NCI-H1105 treated with DMSO at 0.1 percent for 48 hours (cell line): ENCODE measurements around the gene DYNLRB1.
A peak's percentile ranks its signal among the peaks of the same experiment; 100 is the strongest.

Experiments used
- DNase-seq: peaks from one replicate; lab custom pipeline; 2025; lab: John Stamatoyannopoulos, UW

DYNLRB1 gene

DNA sequence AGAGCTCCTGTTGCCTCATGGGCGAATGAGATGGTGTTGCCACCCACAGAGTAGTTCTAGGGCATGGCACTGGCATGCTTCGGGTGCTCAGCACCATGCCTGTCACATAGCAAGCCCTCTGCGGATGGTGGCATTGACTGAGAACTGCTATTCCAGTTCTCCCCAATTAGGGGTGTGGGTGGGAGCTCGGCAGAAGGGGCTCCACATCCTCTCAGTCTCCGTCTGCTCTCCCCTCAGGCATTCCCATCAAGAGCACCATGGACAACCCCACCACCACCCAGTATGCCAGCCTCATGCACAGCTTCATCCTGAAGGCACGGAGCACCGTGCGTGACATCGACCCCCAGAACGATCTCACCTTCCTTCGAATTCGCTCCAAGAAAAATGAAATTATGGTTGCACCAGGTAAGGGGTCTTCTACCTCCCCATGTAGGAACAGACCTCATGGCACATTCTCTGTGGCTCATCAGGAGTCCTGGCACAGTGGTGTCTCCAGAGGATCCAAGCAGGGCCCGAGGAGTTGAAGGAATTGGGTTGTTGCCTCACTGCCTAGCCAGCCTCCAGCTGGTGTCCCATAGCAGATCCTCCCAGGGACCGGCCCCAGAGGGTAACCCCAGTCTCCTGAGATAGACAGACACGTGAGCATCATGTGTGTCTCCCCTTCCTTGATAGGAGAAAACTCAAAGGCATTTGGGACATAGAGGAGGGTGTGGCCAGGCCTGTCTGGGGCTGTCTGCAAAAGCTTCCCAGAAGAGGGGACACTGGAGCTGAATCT, 18.4 kb downstream of the DYNLRB1 start:
- no peak for DNase-seq

- no peak for DNase-seq
Observed at GRCh38 chr20:34535301-34535840, 19.1 kb downstream of the DYNLRB1 start.

DNA sequence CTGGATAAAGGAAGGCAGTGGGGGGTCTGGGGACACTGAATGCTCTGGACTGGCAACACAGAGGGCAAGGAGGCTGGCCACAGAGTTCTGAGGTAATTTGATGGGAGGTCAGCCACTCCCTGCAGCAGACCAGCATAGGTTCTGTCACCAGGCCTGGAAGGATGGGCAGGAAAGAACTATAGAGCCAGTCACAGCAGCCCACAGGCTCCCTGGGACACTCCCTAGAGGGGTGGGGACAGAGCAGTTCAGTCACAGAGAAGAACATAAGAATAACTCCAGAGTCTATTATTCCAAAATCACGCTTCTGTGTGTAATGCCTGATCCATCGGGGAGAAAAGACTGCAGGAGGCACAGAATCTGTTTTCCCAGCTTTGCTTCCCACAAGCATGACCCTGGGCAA, 19.6 kb downstream of the DYNLRB1 start:
- no peak for DNase-seq

DNA sequence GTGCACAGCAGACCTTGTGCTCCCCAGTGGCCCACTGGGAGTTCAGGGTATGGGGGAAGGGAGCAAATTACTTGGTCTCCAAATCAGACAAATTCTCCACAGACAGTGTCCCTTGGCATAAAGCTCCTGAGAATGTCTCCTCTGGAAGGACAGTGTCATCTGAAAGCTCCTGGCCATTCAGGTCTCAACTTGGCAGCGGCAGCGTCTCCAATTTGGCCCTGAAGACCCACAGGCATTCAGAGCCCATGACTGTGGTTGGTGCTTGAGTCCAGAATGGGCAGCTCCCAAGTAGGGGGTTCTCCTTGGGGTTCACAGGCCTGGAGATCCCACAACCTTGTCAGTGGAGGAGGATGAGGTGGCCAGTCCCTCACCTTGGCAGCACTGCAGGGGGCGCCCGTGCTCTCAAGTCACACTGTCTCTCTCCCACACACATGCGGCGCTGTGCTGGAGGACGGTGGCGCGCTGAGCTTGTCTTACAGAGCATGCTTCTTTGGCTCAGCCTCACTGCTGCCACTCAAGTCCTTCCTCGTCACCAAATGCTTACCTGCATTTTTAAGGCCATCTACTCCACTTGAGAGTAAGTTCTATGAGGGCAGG, 20.7 kb downstream of the DYNLRB1 start:
- DNase-seq = no peak

- DNase-seq = no peak
Observed at GRCh38 chr20:34537651-34538050, 21.4 kb downstream of the DYNLRB1 start.

DNA sequence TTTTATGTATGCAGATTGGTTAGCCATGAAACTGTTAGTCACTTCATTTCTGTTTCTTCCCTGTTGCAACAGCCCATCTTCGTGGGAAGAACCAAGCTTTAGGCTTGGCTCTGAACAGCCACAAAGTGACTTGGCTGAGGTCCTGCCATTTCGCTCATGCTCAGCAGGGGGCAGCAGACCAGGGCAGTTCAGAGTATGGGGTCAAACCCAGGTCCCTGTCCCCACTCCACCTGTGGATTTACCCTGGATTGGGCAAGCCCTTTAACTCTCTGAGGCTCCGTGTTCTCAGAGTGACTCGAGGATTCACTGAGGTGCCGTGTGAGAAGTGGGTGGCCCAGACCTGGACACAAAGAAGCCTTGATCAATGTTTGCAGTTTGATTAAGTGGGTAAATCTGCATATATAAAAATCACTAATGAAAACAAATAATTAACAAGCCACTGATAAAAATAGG, 22.5 kb downstream of the DYNLRB1 start:
- peak; percentile 55 for DNase-seq

DNA sequence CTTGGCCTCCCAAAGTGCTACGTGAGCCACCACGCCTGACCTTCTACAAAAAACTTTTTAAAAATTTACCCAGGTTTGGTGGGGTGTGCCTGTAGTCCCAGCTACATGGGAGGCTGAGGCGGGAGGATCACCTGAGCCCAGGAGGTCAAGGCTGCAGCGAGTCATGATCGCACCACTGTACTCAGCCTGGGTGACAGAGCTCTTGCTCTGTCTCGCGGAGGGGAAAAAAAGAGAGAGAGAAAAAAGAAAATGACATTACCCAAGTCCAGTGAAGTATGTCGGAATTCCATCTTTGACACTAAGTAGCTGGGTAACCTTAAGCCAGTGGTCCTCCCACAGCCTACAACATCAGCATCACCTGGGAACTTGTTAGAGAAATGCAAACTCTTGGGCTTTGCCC, 23.5 kb downstream of the DYNLRB1 start:
- no peak for DNase-seq

GRCh38 chr20:34540596-34541263, 24.5 kb downstream of the DYNLRB1 start:
- DNase-seq = no peak

GRCh38 chr20:34541264-34541901, 25.2 kb downstream of the DYNLRB1 start:
- DNase-seq = no peak

DNA sequence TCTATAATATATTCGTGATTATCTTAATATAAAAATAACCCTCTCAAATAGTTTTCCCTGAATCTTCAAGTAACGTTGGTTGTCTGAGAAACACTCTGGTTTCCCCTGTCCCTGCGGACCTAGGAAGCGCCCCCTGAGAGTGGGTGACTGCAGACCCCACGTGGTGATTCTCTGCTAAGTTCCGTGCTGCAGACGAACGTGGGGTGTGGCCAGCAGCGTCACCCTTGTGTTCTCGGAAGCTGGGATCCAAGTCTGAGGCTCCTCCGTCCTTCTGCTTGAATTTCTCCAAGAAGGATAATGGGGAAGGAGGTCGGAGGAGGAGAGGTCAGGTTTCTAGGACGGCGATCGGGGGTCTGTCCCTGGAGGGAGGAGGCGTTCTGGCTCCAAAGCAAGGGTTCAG, 25.7 kb downstream of the DYNLRB1 start:
- no peak for DNase-seq

- no peak for DNase-seq
Observed at GRCh38 chr20:34542439-34542838, 26.2 kb downstream of the DYNLRB1 start.

- DNase-seq = no peak
Observed at GRCh38 chr20:34543463-34544056, 27.3 kb downstream of the DYNLRB1 start.

GRCh38 chr20:34544109-34544796, 28.0 kb downstream of the DYNLRB1 start:
- DNase-seq = no peak

- peak; percentile 95 for DNase-seq
Observed at GRCh38 chr20:34546751-34547181, 30.5 kb downstream of the DYNLRB1 start.

DNA sequence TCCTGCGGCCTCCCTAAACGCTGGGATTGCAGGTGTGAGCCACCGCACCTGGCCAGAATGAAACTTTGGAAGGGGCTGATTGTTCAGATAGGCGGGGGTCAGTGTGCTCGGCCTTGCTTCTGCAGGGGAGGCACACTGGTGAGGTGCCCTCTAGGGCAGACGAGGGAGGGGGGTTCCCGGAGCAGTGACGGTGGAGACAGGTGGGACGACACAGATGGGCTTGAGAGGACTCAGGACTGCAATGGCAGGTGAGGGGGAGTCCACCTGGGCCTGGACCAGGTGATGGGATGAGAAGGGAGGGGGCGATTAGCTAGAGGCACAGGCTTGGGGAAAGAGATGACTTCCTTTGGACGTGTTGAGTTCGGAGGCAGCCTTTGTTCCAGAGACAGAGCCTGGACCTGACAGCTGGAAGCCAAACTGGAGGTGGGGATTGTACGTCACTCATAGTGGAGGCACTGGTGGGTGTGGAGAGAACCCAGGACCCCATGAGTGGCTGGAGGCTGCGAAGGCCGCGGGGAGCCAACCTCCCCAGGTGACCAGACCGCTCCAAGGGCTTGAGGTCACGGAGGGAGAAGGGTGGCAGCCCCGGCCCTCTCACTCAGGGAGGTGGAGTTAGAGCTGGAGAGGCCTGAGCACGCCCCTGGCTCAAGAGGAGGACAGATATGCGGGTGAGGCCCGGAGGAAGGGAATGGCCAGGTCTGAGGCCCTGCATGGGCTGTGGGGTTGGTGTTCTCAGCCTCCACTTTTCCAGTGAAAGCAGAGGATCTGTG, 31.8 kb downstream of the DYNLRB1 start:
- DNase-seq = no peak

GRCh38 chr20:34549291-34549928, 33.2 kb downstream of the DYNLRB1 start:
- no peak for DNase-seq

DNA sequence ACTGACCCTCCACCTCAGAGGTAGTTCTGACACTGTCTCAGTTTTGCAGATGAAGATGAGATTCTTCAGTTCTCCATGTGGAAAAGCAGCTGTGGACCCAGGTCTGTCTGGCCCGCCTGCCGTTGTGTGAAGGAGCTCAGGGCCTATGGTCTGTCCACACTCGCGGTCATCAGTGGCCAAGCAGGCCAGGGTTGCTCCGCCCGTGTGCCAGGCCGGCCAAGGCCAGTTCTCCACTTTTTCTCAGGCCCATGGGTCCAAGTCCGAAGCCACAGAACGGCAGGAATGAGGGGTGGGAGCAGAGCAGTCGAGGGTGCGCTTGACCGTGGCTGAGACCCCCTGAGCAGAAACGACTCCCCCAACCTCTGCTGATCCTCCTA, 33.7 kb downstream of the DYNLRB1 start:
- DNase-seq = no peak

GRCh38 chr20:34552569-34552968, 36.3 kb downstream of the DYNLRB1 start:
- no peak for DNase-seq

GRCh38 chr20:34553366-34553867, 37.2 kb downstream of the DYNLRB1 start:
- no peak for DNase-seq

DNA sequence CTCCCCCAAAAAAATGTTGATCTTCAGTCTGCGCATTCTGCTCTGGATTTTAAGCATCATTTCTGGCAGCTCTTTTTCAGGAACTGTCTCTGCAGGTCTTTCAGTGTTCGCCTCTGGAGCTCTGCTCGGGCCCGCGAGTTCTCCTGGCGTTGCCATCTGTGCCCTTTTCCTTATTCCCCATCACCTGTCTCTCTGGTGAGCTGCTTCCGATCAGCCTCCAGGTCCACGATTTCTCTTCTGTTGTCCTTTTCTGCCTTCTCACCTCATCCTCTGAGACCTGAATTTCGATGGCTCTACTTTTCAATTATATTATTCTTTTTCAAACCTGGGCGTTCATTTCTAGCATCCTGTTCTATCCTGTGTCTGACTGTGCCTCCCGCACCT, 41.7 kb downstream of the DYNLRB1 start:
- DNase-seq = peak; percentile 57
